Measurements from ENCODE around the gene MARCHF3.

GRCh38 chr5:126819253-126819652 is 211.1 kb downstream of the MARCHF3 start:
- TF ChIP-seq POLR2A (IDR thresholded peaks at IDR 0.05) (no peak), CTCF (IDR thresholded peaks at IDR 0.05) (no peak)
